GM21367 (cell line): ENCODE results near the gene MVP.

Experiments used
- ATAC-seq: cut with Tn5 transposase; IDR thresholded peaks from one replicate; pipeline ENCODE4 v1.9.1; 2021; ENCODE audit not compliant: unreplicated experiment

The MVP gene

DNA sequence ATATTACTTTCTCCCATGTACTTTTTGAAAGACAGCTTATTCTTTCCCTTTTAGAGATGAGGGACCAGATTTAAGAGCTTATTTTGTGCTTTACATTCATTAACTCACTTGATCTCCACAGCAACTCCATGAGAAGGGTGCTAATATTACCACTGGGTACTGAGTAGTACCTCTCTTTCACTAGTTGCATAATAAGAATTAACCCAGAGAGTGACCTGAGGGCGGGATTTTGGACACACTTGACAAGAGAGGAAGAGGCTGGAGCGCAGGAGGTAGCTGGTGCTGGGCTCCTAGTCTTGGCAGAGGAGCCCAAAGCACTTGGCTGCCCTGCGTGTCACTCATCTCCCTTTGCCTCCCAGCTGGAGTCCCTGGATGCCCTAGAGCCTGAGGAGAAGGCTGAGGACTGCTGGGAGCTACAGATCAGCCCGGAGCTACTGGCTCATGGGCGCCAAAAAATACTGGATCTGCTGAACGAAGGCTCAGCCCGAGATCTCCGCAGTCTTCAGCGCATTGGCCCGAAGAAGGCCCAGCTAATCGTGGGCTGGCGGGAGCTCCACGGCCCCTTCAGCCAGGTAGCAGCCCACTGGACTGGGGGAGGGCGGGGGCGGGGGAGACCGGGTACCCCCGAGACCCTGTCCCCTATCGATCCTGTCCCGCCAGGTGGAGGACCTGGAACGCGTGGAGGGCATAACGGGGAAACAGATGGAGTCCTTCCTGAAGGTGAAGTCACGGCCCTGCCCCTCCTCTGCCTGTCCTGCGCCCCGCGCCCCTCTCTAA lies 15.6 kb upstream of the MVP start:
- no peak for ATAC-seq

GRCh38 chr16:29805232-29806098 lies 14.8 kb upstream of the MVP start:
- ATAC-seq: peak; percentile 42

DNA sequence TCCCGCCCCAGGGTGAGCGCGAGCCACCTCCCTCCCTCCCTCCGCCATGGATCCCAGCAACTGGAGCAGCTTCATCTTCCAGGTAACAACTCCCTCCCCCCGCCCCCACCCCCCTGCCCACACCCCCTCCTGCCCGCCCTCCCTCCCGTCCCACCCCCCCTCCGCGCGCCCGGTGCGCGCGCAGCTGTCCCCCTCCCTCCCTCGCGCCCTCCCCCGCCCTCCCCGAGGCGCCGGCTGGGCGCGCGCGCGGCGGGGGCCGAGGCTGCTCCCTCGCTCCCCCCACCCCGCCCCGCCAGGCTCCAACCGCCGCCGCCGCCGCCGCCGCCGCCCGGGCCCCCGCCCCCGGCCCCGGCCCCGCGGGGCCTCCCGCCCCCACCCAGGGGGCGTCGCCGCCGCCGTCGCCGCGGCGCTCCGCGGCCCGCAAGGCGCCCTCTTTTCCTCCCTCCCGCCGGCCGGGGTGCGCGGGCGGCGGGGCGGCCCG lies 14.1 kb upstream of the MVP start, which contains the start of gene MAZ:
Gene MAZ (plus strand): TSS at position 431 of the 481 bp plus-strand sequence. CDS start 173 bp downstream, outside the sequence.
- ATAC-seq: no peak

DNA sequence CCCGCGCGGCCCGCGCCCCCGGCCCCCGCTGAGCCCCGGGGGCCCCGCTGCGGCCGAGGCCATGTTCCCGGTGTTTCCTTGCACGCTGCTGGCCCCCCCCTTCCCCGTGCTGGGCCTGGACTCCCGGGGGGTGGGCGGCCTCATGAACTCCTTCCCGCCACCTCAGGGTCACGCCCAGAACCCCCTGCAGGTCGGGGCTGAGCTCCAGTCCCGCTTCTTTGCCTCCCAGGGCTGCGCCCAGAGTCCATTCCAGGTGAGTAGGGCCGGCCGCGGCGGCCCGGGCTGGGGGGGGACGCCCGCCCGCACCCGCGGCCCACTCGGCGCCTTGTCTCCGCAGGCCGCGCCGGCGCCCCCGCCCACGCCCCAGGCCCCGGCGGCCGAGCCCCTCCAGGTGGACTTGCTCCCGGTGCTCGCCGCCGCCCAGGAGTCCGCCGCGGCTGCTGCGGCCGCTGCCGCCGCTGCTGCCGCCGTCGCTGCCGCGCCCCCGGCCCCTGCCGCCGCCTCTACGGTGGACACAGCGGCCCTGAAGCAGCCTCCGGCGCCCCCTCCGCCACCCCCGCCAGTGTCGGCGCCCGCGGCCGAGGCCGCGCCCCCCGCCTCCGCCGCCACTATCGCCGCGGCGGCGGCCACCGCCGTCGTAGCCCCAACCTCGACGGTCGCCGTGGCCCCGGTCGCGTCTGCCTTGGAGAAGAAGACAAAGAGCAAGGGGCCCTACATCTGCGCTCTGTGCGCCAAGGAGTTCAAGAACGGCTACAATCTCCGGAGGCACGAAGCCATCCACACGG lies 13.4 kb upstream of the MVP start:
- ATAC-seq: no peak

- no peak for ATAC-seq
These were observed 12.6 kb upstream of the MVP start for GRCh38 chr16:29807426-29808218.

DNA sequence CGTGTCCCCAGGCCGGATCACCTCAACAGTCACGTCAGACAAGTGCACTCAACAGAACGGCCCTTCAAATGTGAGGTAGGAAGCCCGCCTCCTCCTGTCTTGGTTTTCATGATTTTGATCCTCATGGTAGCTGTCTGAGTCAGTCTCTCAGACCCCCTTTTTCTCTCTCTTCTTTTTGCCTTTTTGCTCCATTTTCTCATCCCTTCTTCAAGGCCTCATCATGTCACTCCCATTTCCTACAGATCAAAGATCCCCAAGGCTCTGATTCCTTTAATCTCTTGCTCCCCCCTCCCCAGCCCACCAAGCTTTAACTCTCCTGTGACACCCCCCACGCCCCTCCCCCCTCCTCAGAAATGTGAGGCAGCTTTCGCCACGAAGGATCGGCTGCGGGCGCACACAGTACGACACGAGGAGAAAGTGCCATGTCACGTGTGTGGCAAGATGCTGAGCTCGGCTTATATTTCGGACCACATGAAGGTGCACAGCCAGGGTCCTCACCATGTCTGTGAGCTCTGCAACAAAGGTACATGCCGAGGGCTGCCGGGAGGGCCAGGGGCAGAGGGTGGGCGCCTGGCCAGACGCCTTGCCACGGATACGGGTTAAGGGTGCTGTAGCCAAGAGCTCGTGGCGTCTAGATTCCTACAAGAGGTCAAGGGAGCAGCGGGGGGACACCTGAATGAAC lies 11.9 kb upstream of the MVP start:
- no peak for ATAC-seq

DNA sequence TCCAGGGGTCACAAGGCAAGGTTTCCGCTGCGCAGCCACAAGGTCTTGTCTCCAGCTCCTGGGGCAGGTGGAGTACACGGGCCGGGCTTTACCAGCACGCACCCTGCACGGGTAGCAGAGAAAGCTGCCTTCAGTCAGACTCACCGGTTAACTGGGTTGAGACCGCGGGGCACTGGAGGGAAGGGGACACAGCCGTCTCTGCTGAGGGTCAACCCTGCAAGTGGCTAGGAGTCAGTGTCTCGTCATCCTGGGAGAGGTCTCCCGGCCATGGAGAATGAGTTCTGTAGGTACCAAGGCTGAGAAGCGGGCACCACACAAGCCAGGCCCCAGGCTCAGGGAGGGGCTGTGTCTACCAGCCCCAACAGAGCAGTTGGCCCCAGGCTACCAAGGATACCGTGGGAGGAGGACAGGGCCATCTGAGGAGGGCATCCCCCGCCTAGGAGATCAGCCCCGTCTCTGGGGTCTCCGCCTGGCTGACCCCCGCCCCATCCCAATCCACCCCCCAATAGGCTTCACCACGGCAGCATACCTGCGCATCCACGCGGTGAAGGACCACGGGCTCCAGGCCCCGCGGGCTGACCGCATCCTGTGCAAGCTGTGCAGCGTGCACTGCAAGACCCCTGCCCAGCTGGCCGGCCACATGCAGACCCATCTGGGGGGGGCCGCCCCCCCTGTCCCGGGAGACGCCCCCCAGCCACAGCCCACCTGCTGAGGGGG lies 11.1 kb upstream of the MVP start:
- no peak for ATAC-seq

DNA sequence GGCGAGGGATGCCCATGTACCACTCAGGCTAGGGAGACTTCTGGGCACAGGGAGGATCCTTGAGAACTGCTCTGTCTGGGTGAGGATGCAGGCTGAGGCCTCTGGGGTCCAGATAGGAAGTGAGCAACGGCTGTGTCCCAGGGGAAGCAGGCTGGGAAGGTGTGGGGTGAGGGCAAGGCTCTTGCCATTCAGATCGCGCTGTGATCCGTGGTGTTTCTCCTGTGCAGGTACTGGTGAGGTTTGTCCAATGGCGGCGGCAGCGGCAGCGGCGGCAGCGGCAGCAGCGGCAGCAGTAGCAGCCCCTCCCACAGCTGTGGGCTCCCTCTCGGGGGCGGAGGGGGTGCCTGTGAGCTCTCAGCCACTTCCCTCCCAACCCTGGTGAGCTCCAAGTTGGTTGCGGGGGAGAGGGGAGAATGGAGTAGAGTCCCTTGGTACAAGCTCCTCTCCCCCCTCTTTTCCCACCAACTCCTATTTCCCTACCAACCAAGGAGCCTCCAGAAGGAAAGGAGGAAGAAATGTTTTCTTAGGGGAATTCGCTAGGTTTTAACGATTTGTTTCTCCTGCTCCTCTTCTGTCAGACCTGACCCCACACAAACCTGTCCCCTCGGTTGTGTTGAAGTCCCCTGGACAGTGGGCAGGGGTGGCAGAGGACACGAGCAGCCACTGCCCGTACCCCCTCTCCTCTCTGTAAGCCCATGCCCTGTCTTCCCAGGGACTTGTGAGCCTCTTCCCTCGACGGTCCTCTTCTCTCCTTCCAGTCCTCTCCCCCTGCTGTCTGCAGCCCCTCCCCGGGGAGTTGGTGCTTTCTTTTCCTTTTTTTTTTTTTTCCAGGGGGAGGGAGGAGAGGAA lies 10.2 kb upstream of the MVP start:
- no peak for ATAC-seq

- no peak for ATAC-seq
These were observed 9.5 kb upstream of the MVP start for GRCh38 chr16:29810699-29811169.

DNA sequence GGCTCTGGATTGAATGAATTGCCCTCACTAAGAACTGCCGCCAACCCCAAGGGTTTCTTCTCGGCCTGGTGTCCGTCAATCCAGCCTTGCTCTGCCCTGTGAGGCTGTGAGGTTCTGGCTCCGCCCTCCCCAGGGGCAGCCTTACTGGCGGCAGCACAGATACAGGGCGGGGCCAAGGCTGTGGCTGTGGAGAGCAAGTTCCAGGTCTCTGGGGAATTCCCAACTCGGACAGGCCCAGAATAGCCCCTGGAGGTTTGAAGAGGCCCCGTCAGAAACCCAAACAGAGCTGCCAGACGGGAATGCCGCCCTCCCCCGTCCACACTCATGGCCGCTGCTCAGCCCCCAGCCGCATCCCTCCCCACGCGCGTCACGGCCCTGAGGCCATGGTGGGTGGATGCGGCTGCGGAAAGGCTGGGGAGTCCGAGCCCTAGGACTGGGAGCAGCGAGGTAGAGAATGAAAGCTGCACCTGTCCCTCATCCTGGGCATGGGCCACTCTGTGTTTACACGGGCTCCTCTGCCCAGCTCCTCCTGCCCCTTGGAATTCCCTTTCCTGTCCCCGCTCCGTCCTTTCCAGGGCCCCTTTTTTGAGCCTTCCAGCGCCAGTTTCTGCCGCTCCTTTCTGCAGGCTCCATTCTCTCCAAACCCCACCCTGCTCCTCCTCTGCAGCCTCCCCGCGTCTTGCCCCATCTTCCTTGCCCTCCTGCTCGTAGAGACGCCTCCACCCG lies 8.9 kb upstream of the MVP start:
- ATAC-seq: peak; percentile 27

GRCh38 chr16:29811896-29812665 lies 8.2 kb upstream of the MVP start, which contains the start of gene PRRT2:
Gene PRRT2 (plus strand): TSS chr16:29812193. CDS start chr16:29813055, 862 bp downstream.
- ATAC-seq: no peak

GRCh38 chr16:29812754-29813643 lies 7.3 kb upstream of the MVP start:
- no peak for ATAC-seq

GRCh38 chr16:29813644-29814562 lies 6.4 kb upstream of the MVP start:
- no peak for ATAC-seq

GRCh38 chr16:29814592-29814991 lies 5.7 kb upstream of the MVP start:
- no peak for ATAC-seq
